ENCODE results near the gene TEX261. TPM values are rescaled to one million over a fixed set of nuclear protein-coding genes. Genes with fewer than 3 reads are reported as not detected.

TEX261 gene
- total RNA-seq, 1 donor from 2014 or later, result 50.0 TPM

GRCh38 chr2:70977605-70978205 is 17.0 kb downstream of the TEX261 start:
- Mint-ChIP-seq H3K9me3 (no peaks in the 10 kb centered on the region), H3K36me3 (peaks cover 3% of the 10 kb centered on the region), H3K27ac (peak overlapping the region; percentile 97), H3K27me3 (peaks cover 5% of the 10 kb centered on the region), H3K4me1 (ENCODE audit: unreplicated experiment) (peaks cover 19% of the 10 kb centered on the region), H3K4me3 (peak overlapping the region; percentile 94)
- TF ChIP-seq CTCF (conservative IDR thresholded peaks at IDR 0.05), result peak; percentile 44
- no peak for DNase-seq (ENCODE audit: extremely low spot score, unreplicated experiment)

DNA sequence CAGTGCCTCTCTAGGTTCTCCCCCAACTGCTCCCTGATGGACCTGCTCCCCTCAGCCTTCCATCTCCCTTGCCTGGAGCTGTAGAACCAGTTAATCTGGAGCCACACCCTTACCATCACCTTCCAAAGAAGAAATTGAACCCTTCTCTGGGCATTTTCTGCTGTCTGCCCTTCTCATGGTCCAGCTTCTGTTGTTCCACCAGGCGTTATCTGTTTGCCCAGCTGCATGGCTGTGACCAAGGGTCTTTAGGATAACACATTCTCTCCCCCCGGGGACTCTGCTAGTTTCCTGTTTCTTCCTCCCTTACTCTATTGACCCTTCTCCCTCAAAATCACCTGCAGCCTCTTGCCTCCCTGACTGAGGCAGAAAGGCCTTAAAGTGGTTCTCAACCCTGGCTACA is 19.4 kb downstream of the TEX261 start:
- Mint-ChIP-seq H3K9me3 (no peaks in the 10 kb centered on the region), H3K4me3 (peak overlapping the region; percentile 34), H3K4me1 (ENCODE audit: unreplicated experiment) (peaks cover 19% of the 10 kb centered on the region), H3K27me3 (peaks cover 20% of the 10 kb centered on the region), H3K36me3 (peaks cover 3% of the 10 kb centered on the region), H3K27ac (no peak overlapping the region)
- no peak for TF ChIP-seq CTCF (conservative IDR thresholded peaks at IDR 0.05)
- no peak for DNase-seq (ENCODE audit: extremely low spot score, unreplicated experiment)

- Mint-ChIP-seq H3K27ac (no peak overlapping the region), H3K4me1 (ENCODE audit: unreplicated experiment) (peaks cover 19% of the 10 kb centered on the region), H3K27me3 (peaks cover 25% of the 10 kb centered on the region), H3K9me3 (no peaks in the 10 kb centered on the region), H3K36me3 (peaks cover 3% of the 10 kb centered on the region), H3K4me3 (no peak overlapping the region)
- TF ChIP-seq CTCF (conservative IDR thresholded peaks at IDR 0.05), result no peak
- DNase-seq (ENCODE audit: extremely low spot score, unreplicated experiment), result no peak
These were observed 20.1 kb downstream of the TEX261 start for GRCh38 chr2:70974592-70974991.

DNA sequence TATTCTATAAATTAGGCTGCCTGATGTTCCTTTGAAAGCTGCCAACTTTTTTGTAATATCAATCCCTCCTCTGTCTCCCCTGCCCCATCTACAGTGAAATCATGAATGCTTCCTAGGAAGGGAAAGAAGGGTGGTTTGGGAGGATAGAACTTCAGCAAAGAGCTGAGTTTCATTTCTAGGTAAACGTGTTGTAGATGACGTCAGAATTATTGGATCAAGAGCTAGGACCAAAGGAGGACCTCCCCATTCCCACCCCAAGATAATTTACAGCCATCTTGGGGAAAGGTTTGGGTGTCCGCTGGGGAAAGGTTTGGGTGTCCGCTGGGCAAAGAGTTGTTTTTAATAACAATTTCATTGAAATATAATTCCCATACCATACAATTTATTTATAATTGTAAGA is 27.5 kb downstream of the TEX261 start:
- no peak overlapping the region for H3K27ac Mint-ChIP-seq
- peak; percentile 1 for DNase-seq (ENCODE audit: extremely low spot score, unreplicated experiment)
- peaks cover 77% of the 10 kb centered on the region for H3K27me3 Mint-ChIP-seq
- no peak overlapping the region for H3K4me3 Mint-ChIP-seq
- no peak for TF ChIP-seq CTCF (conservative IDR thresholded peaks at IDR 0.05)
- peaks cover 5% of the 10 kb centered on the region for H3K4me1 Mint-ChIP-seq (ENCODE audit: unreplicated experiment)
- no peaks in the 10 kb centered on the region for H3K9me3 Mint-ChIP-seq
- H3K36me3 Mint-ChIP-seq, result no peaks in the 10 kb centered on the region

DNA sequence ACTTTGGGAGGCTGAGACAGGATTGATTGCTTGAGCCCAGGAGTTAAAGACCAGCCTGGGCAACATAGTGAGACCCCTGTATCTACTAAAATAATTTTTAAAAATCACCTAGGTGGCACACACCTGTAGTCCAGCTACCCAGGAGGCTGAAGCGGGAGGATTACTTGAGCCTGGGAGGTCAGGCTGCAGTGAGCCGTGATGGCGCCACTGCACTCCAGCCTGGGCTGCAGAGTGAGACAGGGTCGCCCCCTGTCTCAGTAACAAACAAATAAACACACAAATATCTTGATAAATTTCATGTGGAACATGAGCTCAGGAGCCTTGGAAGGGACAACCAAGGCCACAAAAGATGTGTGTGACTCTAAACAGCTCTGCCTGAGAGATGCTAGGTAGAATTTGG is 28.0 kb downstream of the TEX261 start:
- no peak overlapping the region for H3K27ac Mint-ChIP-seq
- no peaks in the 10 kb centered on the region for H3K9me3 Mint-ChIP-seq
- no peaks in the 10 kb centered on the region for H3K36me3 Mint-ChIP-seq
- TF ChIP-seq CTCF (conservative IDR thresholded peaks at IDR 0.05), result no peak
- H3K4me1 Mint-ChIP-seq (ENCODE audit: unreplicated experiment), result peaks cover 5% of the 10 kb centered on the region
- no peak overlapping the region for H3K4me3 Mint-ChIP-seq
- H3K27me3 Mint-ChIP-seq, result peaks cover 78% of the 10 kb centered on the region
- peak; percentile 36 for DNase-seq (ENCODE audit: extremely low spot score, unreplicated experiment)

DNA sequence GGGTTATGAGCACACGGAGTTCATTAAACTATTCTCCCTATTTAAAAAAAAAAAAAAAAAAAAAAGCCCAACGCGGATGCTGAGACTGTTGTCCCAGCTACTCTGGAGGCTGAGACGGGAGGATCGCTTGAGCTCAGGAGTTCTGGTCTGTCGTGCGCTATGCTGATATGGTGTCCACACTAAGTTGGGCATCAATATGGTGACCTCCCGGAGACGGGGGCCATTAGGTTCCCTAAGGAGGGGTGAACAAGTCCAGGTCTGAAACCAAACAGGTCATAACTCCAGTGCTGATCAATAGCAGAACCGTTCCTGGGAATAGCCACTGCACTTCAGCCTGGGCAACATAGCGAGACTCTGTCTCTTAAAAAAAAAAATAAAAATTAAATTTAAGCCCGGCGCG is 29.2 kb downstream of the TEX261 start:
- no peaks in the 10 kb centered on the region for H3K9me3 Mint-ChIP-seq
- DNase-seq (ENCODE audit: extremely low spot score, unreplicated experiment), result peak; percentile 32
- H3K27me3 Mint-ChIP-seq, result peaks cover 72% of the 10 kb centered on the region
- no peak overlapping the region for H3K27ac Mint-ChIP-seq
- no peaks in the 10 kb centered on the region for H3K36me3 Mint-ChIP-seq
- no peak for TF ChIP-seq CTCF (conservative IDR thresholded peaks at IDR 0.05)
- H3K4me1 Mint-ChIP-seq (ENCODE audit: unreplicated experiment), result peaks cover 5% of the 10 kb centered on the region
- peak overlapping the region; percentile 77 for H3K4me3 Mint-ChIP-seq

Data from type B pancreatic cell (in vitro differentiated cells).